GM19043 (cell line): ENCODE measurements around the gene NAXD.

Experiments used
- ATAC-seq: cut with Tn5 transposase; IDR thresholded peaks from one replicate; pipeline ENCODE4 v1.9.1; 2021; ENCODE audit warnings: low read depth; ENCODE audit not compliant: unreplicated experiment

NAXD gene

GRCh38 chr13:110642291-110642981 lies 27.1 kb downstream of the NAXD start:
- no peak for ATAC-seq

- no peak for ATAC-seq
These were observed 28.0 kb downstream of the NAXD start for GRCh38 chr13:110643324-110643723.

- ATAC-seq = no peak
These were observed 28.6 kb downstream of the NAXD start for GRCh38 chr13:110643768-110644421.

GRCh38 chr13:110644892-110645521 lies 29.7 kb downstream of the NAXD start:
- peak; percentile 84 for ATAC-seq

GRCh38 chr13:110645750-110646149 lies 30.4 kb downstream of the NAXD start:
- ATAC-seq = no peak

- no peak for ATAC-seq
These were observed 31.4 kb downstream of the NAXD start for GRCh38 chr13:110646442-110647364.

GRCh38 chr13:110647365-110647737 lies 32.0 kb downstream of the NAXD start:
- no peak for ATAC-seq

- ATAC-seq = no peak
These were observed 32.9 kb downstream of the NAXD start for GRCh38 chr13:110648146-110648819.

- ATAC-seq = no peak
These were observed 33.6 kb downstream of the NAXD start for GRCh38 chr13:110648848-110649421.

GRCh38 chr13:110649551-110649950 lies 34.2 kb downstream of the NAXD start:
- no peak for ATAC-seq

- no peak for ATAC-seq
These were observed 35.1 kb downstream of the NAXD start for GRCh38 chr13:110650436-110650835.

- no peak for ATAC-seq
These were observed 35.9 kb downstream of the NAXD start for GRCh38 chr13:110651271-110651670.

GRCh38 chr13:110651726-110652230 lies 36.4 kb downstream of the NAXD start:
- ATAC-seq = no peak

- ATAC-seq = no peak
These were observed 36.9 kb downstream of the NAXD start for GRCh38 chr13:110652231-110652730.

- ATAC-seq = no peak
These were observed 37.4 kb downstream of the NAXD start for GRCh38 chr13:110652764-110653163.

GRCh38 chr13:110653271-110653670 lies 37.9 kb downstream of the NAXD start:
- ATAC-seq = no peak

GRCh38 chr13:110653851-110654250 lies 38.5 kb downstream of the NAXD start:
- no peak for ATAC-seq

- ATAC-seq = no peak
These were observed 41.9 kb downstream of the NAXD start for GRCh38 chr13:110657196-110657595.

- peak; percentile 78 for ATAC-seq
These were observed 43.0 kb downstream of the NAXD start for GRCh38 chr13:110658218-110658911.
